ENCODE data around the gene GFOD1. TPM values are rescaled to one million over a fixed set of nuclear protein-coding genes. Genes with fewer than 3 reads are reported as not detected.

The GFOD1 gene
- polyA plus RNA-seq, 1 donor from 2014 or later, result 7.0 TPM

DNA sequence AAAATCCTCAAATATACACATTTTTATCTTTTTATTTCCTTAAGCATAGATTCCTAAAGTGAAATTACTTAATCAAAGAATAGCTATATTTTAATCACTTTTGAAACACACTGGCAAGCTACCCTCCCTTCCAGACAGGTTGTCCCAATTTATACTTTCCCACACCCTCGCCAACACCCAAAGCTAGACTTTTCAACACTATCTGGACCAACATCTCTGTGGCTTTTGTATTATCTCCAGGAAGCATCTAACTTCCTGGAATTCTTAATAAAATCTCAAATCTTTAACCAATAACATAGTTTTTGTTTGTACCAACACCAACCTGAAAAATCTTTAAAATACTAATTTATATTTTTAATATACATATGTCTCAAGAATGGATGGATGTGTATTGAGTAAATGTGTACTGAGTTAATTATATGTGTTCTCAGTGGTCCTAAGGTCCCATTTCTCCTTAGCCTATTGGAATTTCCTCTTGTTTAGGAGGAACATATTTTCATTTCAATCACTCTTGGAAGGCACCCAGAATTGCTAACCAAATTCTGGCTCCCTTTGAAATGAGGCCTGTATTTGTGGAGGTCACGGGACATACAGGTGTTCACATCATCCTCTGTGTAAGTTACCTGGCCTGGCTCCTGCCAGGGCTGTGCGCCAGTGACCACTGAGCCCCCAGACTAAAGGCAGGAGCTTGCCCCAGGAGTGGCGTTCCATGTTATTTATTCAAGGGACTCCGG lies 17.4 kb upstream of the GFOD1 start:
- Histone ChIP-seq H4K20me1 (ENCODE audit: insufficient read depth) (no peaks in the 10 kb centered on the region), H3F3A (ENCODE audit: insufficient read depth, low read length, poor library complexity, severe bottlenecking) (no peaks in the 10 kb centered on the region), H3K27ac (ENCODE audit: low read length) (no peak overlapping the region), H3K9ac (ENCODE audit: low read length) (no peak overlapping the region), H3K9me3 (ENCODE audit: low read length) (no peaks in the 10 kb centered on the region), H3K4me3 (ENCODE audit: low read length) (no peak overlapping the region), H3K27me3 (ENCODE audit: insufficient read depth, low read depth, low read length) (no peaks in the 10 kb centered on the region), H3K9me2 (ENCODE audit: insufficient read depth, low read length) (no peaks in the 10 kb centered on the region), H3K4me2 (ENCODE audit: low read length) (no peak overlapping the region), H2AFZ (ENCODE audit: low read depth, low read length) (no peak overlapping the region), H3K36me3 (ENCODE audit: insufficient read depth, low read length) (no peaks in the 10 kb centered on the region), H3K79me2 (replicated peaks; ENCODE audit: insufficient read depth, low read length) (no peaks in the 10 kb centered on the region)
- TF ChIP-seq, protein P1, sequence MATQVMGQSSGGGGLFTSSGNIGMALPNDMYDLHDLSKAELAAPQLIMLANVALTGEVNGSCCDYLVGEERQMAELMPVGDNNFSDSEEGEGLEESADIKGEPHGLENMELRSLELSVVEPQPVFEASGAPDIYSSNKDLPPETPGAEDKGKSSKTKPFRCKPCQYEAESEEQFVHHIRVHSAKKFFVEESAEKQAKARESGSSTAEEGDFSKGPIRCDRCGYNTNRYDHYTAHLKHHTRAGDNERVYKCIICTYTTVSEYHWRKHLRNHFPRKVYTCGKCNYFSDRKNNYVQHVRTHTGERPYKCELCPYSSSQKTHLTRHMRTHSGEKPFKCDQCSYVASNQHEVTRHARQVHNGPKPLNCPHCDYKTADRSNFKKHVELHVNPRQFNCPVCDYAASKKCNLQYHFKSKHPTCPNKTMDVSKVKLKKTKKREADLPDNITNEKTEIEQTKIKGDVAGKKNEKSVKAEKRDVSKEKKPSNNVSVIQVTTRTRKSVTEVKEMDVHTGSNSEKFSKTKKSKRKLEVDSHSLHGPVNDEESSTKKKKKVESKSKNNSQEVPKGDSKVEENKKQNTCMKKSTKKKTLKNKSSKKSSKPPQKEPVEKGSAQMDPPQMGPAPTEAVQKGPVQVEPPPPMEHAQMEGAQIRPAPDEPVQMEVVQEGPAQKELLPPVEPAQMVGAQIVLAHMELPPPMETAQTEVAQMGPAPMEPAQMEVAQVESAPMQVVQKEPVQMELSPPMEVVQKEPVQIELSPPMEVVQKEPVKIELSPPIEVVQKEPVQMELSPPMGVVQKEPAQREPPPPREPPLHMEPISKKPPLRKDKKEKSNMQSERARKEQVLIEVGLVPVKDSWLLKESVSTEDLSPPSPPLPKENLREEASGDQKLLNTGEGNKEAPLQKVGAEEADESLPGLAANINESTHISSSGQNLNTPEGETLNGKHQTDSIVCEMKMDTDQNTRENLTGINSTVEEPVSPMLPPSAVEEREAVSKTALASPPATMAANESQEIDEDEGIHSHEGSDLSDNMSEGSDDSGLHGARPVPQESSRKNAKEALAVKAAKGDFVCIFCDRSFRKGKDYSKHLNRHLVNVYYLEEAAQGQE (IDR thresholded peaks at IDR 0.05; ENCODE audit: borderline replicate concordance), result no peak
- TF ChIP-seq EZH2 (IDR thresholded peaks at IDR 0.05; ENCODE audit: borderline replicate concordance, insufficient read depth, low read length, poor library complexity, severe bottlenecking) (no peak), EP300 (conservative IDR thresholded peaks at IDR 0.05; ENCODE audit: poor library complexity, severe bottlenecking) (no peak), POLR2AphosphoS5 (IDR thresholded peaks at IDR 0.05) (no peak), TAF1 (IDR thresholded peaks at IDR 0.05; ENCODE audit: low read depth) (no peak), RAD21 (conservative IDR thresholded peaks at IDR 0.05) (no peak), SMC3 (conservative IDR thresholded peaks at IDR 0.05; ENCODE audit: poor library complexity) (no peak), MXI1 (conservative IDR thresholded peaks at IDR 0.05; ENCODE audit: poor library complexity, severe bottlenecking) (no peak)
- TF ChIP-seq, protein P2, sequence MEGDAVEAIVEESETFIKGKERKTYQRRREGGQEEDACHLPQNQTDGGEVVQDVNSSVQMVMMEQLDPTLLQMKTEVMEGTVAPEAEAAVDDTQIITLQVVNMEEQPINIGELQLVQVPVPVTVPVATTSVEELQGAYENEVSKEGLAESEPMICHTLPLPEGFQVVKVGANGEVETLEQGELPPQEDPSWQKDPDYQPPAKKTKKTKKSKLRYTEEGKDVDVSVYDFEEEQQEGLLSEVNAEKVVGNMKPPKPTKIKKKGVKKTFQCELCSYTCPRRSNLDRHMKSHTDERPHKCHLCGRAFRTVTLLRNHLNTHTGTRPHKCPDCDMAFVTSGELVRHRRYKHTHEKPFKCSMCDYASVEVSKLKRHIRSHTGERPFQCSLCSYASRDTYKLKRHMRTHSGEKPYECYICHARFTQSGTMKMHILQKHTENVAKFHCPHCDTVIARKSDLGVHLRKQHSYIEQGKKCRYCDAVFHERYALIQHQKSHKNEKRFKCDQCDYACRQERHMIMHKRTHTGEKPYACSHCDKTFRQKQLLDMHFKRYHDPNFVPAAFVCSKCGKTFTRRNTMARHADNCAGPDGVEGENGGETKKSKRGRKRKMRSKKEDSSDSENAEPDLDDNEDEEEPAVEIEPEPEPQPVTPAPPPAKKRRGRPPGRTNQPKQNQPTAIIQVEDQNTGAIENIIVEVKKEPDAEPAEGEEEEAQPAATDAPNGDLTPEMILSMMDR (IDR thresholded peaks at IDR 0.05; ENCODE audit: poor library complexity, severe bottlenecking), result no peak

DNA sequence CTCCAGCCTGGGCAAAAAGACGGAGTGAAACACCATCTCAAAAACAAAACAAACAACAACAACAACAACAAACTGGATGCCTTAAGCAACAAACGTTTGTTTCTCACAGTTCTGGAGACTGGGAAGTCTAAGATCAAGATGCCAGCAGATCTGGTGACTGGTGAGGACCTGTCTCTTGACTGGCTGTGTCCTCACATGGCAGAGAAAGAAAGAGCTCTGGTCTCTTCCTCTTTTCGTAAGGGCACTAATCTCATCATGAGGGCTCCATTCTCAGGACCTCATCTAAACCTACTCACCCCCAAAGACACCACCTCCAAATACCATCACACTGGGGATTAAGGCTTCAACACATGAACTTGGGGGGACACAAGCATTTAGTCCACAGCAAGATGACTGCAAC lies 13.5 kb upstream of the GFOD1 start:
- no peaks in the 10 kb centered on the region for H3K79me2 ChIP-seq (replicated peaks; ENCODE audit: insufficient read depth, low read length)
- H3K9me3 ChIP-seq (ENCODE audit: low read length), result no peaks in the 10 kb centered on the region
- no peak overlapping the region for H2AFZ ChIP-seq (ENCODE audit: low read depth, low read length)
- H3K27ac ChIP-seq (ENCODE audit: low read length), result no peak overlapping the region
- no peaks in the 10 kb centered on the region for H3K36me3 ChIP-seq (ENCODE audit: insufficient read depth, low read length)
- H4K20me1 ChIP-seq (ENCODE audit: insufficient read depth), result no peaks in the 10 kb centered on the region
- H3K4me3 ChIP-seq (ENCODE audit: low read length), result no peak overlapping the region
- no peaks in the 10 kb centered on the region for H3F3A ChIP-seq (ENCODE audit: insufficient read depth, low read length, poor library complexity, severe bottlenecking)
- TF ChIP-seq RAD21 (conservative IDR thresholded peaks at IDR 0.05), result no peak
- TF ChIP-seq EP300 (conservative IDR thresholded peaks at IDR 0.05; ENCODE audit: poor library complexity, severe bottlenecking), result no peak
- TF ChIP-seq SMC3 (conservative IDR thresholded peaks at IDR 0.05; ENCODE audit: poor library complexity), result no peak
- TF ChIP-seq, protein P2 (IDR thresholded peaks at IDR 0.05; ENCODE audit: poor library complexity, severe bottlenecking), result no peak
- no peak for TF ChIP-seq MXI1 (conservative IDR thresholded peaks at IDR 0.05; ENCODE audit: poor library complexity, severe bottlenecking)
- TF ChIP-seq, protein P1 (IDR thresholded peaks at IDR 0.05; ENCODE audit: borderline replicate concordance), result no peak
- TF ChIP-seq POLR2AphosphoS5 (IDR thresholded peaks at IDR 0.05), result no peak
- no peak for TF ChIP-seq EZH2 (IDR thresholded peaks at IDR 0.05; ENCODE audit: borderline replicate concordance, insufficient read depth, low read length, poor library complexity, severe bottlenecking)
- no peak for TF ChIP-seq TAF1 (IDR thresholded peaks at IDR 0.05; ENCODE audit: low read depth)
- no peak overlapping the region for H3K4me2 ChIP-seq (ENCODE audit: low read length)
- no peaks in the 10 kb centered on the region for H3K27me3 ChIP-seq (ENCODE audit: insufficient read depth, low read depth, low read length)
- H3K9me2 ChIP-seq (ENCODE audit: insufficient read depth, low read length), result no peaks in the 10 kb centered on the region
- no peak overlapping the region for H3K9ac ChIP-seq (ENCODE audit: low read length)
